Measurements from ENCODE around the gene NSF.

The NSF gene

GRCh38 chr17:46774108-46774737 is 183.8 kb downstream of the NSF start:
- Histone ChIP-seq H3K36me3 (ENCODE audit: insufficient read depth, low read length) (no peaks in the 10 kb centered on the region), H3K9ac (ENCODE audit: insufficient read length) (no peak overlapping the region), H3K27ac (no peak overlapping the region), H3K4me3 (no peak overlapping the region), H3K9me3 (ENCODE audit: low read depth, low read length) (no peaks in the 10 kb centered on the region)
- no peak for TF ChIP-seq POLR2AphosphoS5 (IDR thresholded peaks at IDR 0.05; ENCODE audit: borderline replicate concordance, low read depth, low read length)
- TF ChIP-seq FOXP2 (optimal IDR thresholded peaks at IDR 0.05; ENCODE audit: control extremely low read depth, extremely low read length, insufficient read depth): no peak
- no peak for TF ChIP-seq EZH2 (IDR thresholded peaks at IDR 0.05)
- no peak for DNase-seq (ENCODE audit: low read depth, low spot score)

GRCh38 chr17:46776298-46777005 is 186.0 kb downstream of the NSF start:
- no peaks in the 10 kb centered on the region for H3K9me3 ChIP-seq (ENCODE audit: low read depth, low read length)
- no peak for DNase-seq (ENCODE audit: low read depth, low spot score)
- no peaks in the 10 kb centered on the region for H3K36me3 ChIP-seq (ENCODE audit: insufficient read depth, low read length)
- TF ChIP-seq EZH2 (IDR thresholded peaks at IDR 0.05): no peak
- no peak for TF ChIP-seq POLR2AphosphoS5 (IDR thresholded peaks at IDR 0.05; ENCODE audit: borderline replicate concordance, low read depth, low read length)
- no peak for TF ChIP-seq FOXP2 (optimal IDR thresholded peaks at IDR 0.05; ENCODE audit: control extremely low read depth, extremely low read length, insufficient read depth)
- no peak overlapping the region for H3K27ac ChIP-seq
- H3K9ac ChIP-seq (ENCODE audit: insufficient read length): no peak overlapping the region
- H3K4me3 ChIP-seq: no peak overlapping the region

- H3K4me3 ChIP-seq: no peak overlapping the region
- H3K27ac ChIP-seq: no peak overlapping the region
- H3K9ac ChIP-seq (ENCODE audit: insufficient read length): no peak overlapping the region
- no peak for DNase-seq (ENCODE audit: low read depth, low spot score)
- TF ChIP-seq FOXP2 (optimal IDR thresholded peaks at IDR 0.05; ENCODE audit: control extremely low read depth, extremely low read length, insufficient read depth): no peak
- no peak for TF ChIP-seq POLR2AphosphoS5 (IDR thresholded peaks at IDR 0.05; ENCODE audit: borderline replicate concordance, low read depth, low read length)
- no peak for TF ChIP-seq EZH2 (IDR thresholded peaks at IDR 0.05)
- no peaks in the 10 kb centered on the region for H3K36me3 ChIP-seq (ENCODE audit: insufficient read depth, low read length)
- no peaks in the 10 kb centered on the region for H3K9me3 ChIP-seq (ENCODE audit: low read depth, low read length)
Measured at GRCh38 chr17:46777943-46778915, 187.8 kb downstream of the NSF start.

- Histone ChIP-seq H3K4me3 (no peak overlapping the region), H3K9me3 (ENCODE audit: low read depth, low read length) (no peaks in the 10 kb centered on the region), H3K27ac (no peak overlapping the region), H3K9ac (ENCODE audit: insufficient read length) (no peak overlapping the region), H3K36me3 (ENCODE audit: insufficient read depth, low read length) (no peaks in the 10 kb centered on the region)
- DNase-seq (ENCODE audit: low read depth, low spot score): no peak
- TF ChIP-seq POLR2AphosphoS5 (IDR thresholded peaks at IDR 0.05; ENCODE audit: borderline replicate concordance, low read depth, low read length): no peak
Measured at GRCh38 chr17:46780003-46780373, 189.5 kb downstream of the NSF start.

GRCh38 chr17:46782250-46782953 is 191.9 kb downstream of the NSF start:
- no peak for TF ChIP-seq EZH2 (IDR thresholded peaks at IDR 0.05)
- H3K9me3 ChIP-seq (ENCODE audit: low read depth, low read length): no peaks in the 10 kb centered on the region
- no peaks in the 10 kb centered on the region for H3K36me3 ChIP-seq (ENCODE audit: insufficient read depth, low read length)
- DNase-seq (ENCODE audit: low read depth, low spot score): no peak
- H3K27ac ChIP-seq: no peak overlapping the region
- no peak overlapping the region for H3K9ac ChIP-seq (ENCODE audit: insufficient read length)
- H3K4me3 ChIP-seq: no peak overlapping the region

GRCh38 chr17:46783031-46783593 is 192.6 kb downstream of the NSF start:
- no peak for DNase-seq (ENCODE audit: low read depth, low spot score)
- Histone ChIP-seq H3K4me3 (no peak overlapping the region), H3K9ac (ENCODE audit: insufficient read length) (no peak overlapping the region), H3K9me3 (ENCODE audit: low read depth, low read length) (no peaks in the 10 kb centered on the region), H3K27ac (no peak overlapping the region), H3K36me3 (ENCODE audit: insufficient read depth, low read length) (no peaks in the 10 kb centered on the region)
- TF ChIP-seq POLR2AphosphoS5 (IDR thresholded peaks at IDR 0.05; ENCODE audit: borderline replicate concordance, low read depth, low read length) (no peak), FOXP2 (optimal IDR thresholded peaks at IDR 0.05; ENCODE audit: control extremely low read depth, extremely low read length, insufficient read depth) (no peak), EZH2 (IDR thresholded peaks at IDR 0.05) (no peak)

GRCh38 chr17:46785696-46786095 is 195.2 kb downstream of the NSF start:
- Histone ChIP-seq H3K36me3 (ENCODE audit: insufficient read depth, low read length) (no peaks in the 10 kb centered on the region), H3K27ac (no peak overlapping the region), H3K9ac (ENCODE audit: insufficient read length) (no peak overlapping the region), H3K4me3 (no peak overlapping the region), H3K9me3 (ENCODE audit: low read depth, low read length) (no peaks in the 10 kb centered on the region)
- no peak for TF ChIP-seq EZH2 (IDR thresholded peaks at IDR 0.05)
- DNase-seq (ENCODE audit: low read depth, low spot score): no peak

- no peak overlapping the region for H3K4me3 ChIP-seq
- TF ChIP-seq FOXP2 (optimal IDR thresholded peaks at IDR 0.05; ENCODE audit: control extremely low read depth, extremely low read length, insufficient read depth) (no peak), POLR2AphosphoS5 (IDR thresholded peaks at IDR 0.05; ENCODE audit: borderline replicate concordance, low read depth, low read length) (no peak), EZH2 (IDR thresholded peaks at IDR 0.05) (no peak)
- DNase-seq (ENCODE audit: low read depth, low spot score): no peak
- no peaks in the 10 kb centered on the region for H3K9me3 ChIP-seq (ENCODE audit: low read depth, low read length)
- H3K27ac ChIP-seq: no peak overlapping the region
- H3K36me3 ChIP-seq (ENCODE audit: insufficient read depth, low read length): no peaks in the 10 kb centered on the region
- H3K9ac ChIP-seq (ENCODE audit: insufficient read length): no peak overlapping the region
Measured at GRCh38 chr17:46787478-46787877, 197.0 kb downstream of the NSF start.

Measured in SK-N-MC (cell line).